Common myeloid progenitor, CD34-positive (primary cell): ENCODE results near the gene ARHGAP8.

Experiments
- CTCF ChIA-PET: fragments of 350-600 bp; sonication (Branson Sonifier 250); formaldehyde crosslinking; loops from one replicate; lab custom pipeline; 2021; ENCODE audit warnings: antibody characterized with exemption; lab: Charles Lee
- POLR2A ChIA-PET: fragments of 350-600 bp; sonication (Branson Sonifier 250); formaldehyde crosslinking; loops from one replicate; lab custom pipeline; 2021; ENCODE audit warnings: antibody characterized with exemption; lab: Charles Lee
- DNase-seq, 3 donors: peaks; one replicate each; pipeline versions ENCODE4 v3.0.0 to v3.0.0-alpha.2; 2013
- H3K27ac ChIP-seq, 2 experiments: 1 replicate in 1 of 2; 2 replicates in 1 of 2; pipeline ENCODE4 v1.7.0; 2013; ENCODE audit warnings: inconsistent platforms in 2 of 2, low read length in 2 of 2, mild to moderate bottlenecking in 2 of 2, low read depth in 1 of 2, moderate library complexity in 1 of 2; ENCODE audit not compliant: severe bottlenecking in 2 of 2, insufficient read depth in 1 of 2, poor library complexity in 1 of 2
- H3K27me3 ChIP-seq, 5 experiments: replicated peaks in 2 of 5; 1 replicate in 3 of 5; 2 replicates in 2 of 5; pipeline versions ENCODE4 v1.6.1 to v1.7.0; 2013; ENCODE audit warnings: low read length in 4 of 5, mild to moderate bottlenecking in 2 of 5, moderate library complexity in 2 of 5, inconsistent platforms in 1 of 5; ENCODE audit not compliant: insufficient read depth in 5 of 5, control insufficient read depth in 4 of 5
- H3K36me3 ChIP-seq, 4 experiments: 1 replicate in 2 of 4; 2 replicates in 2 of 4; pipeline versions ENCODE4 v1.6.1 to v1.7.0; 2013; ENCODE audit warnings: low read length in 3 of 4, control low read depth in 1 of 4, mild to moderate bottlenecking in 1 of 4; ENCODE audit not compliant: control insufficient read depth in 4 of 4, insufficient read depth in 4 of 4
- H3K4me1 ChIP-seq, 4 experiments: 1 replicate in 3 of 4; 2 replicates in 1 of 4; pipeline versions ENCODE4 v1.6.1 to v1.7.1; 2013; ENCODE audit warnings: low read length in 3 of 4, mild to moderate bottlenecking in 3 of 4, control low read depth in 1 of 4, inconsistent platforms in 1 of 4, moderate library complexity in 1 of 4; ENCODE audit not compliant: control insufficient read depth in 4 of 4, insufficient read depth in 4 of 4; ENCODE audit errors: control extremely low read depth in 1 of 4
- H3K4me3 ChIP-seq, 7 experiments: 1 replicate in 4 of 7; 2 replicates in 3 of 7; pipeline versions ENCODE4 v1.5.1 to v1.7.0; 2013; ENCODE audit warnings: mild to moderate bottlenecking in 7 of 7, low read length in 6 of 7, moderate library complexity in 6 of 7, inconsistent platforms in 2 of 7, low read depth in 2 of 7, control low read depth in 1 of 7; ENCODE audit not compliant: insufficient read depth in 4 of 7, control insufficient read depth in 1 of 7; ENCODE audit errors: extremely low read depth in 1 of 7
- H3K9me3 ChIP-seq, 5 experiments: 1 replicate in 4 of 5; 2 replicates in 1 of 5; pipeline versions ENCODE4 v1.6.1 to v1.7.1; 2013; ENCODE audit warnings: low read length in 4 of 5, mild to moderate bottlenecking in 2 of 5, inconsistent platforms in 1 of 5, low read depth in 1 of 5, moderate library complexity in 1 of 5; ENCODE audit not compliant: control insufficient read depth in 4 of 5, insufficient read depth in 2 of 5; ENCODE audit errors: control extremely low read depth in 1 of 5
- WGBS: methylation state at CpG from one replicate; pipeline ENCODE4 v1.1.5; 2013; ENCODE audit not compliant: insufficient coverage; 5-methylcytosine and 5-hydroxymethylcytosine counted together

Gene ARHGAP8

DNA sequence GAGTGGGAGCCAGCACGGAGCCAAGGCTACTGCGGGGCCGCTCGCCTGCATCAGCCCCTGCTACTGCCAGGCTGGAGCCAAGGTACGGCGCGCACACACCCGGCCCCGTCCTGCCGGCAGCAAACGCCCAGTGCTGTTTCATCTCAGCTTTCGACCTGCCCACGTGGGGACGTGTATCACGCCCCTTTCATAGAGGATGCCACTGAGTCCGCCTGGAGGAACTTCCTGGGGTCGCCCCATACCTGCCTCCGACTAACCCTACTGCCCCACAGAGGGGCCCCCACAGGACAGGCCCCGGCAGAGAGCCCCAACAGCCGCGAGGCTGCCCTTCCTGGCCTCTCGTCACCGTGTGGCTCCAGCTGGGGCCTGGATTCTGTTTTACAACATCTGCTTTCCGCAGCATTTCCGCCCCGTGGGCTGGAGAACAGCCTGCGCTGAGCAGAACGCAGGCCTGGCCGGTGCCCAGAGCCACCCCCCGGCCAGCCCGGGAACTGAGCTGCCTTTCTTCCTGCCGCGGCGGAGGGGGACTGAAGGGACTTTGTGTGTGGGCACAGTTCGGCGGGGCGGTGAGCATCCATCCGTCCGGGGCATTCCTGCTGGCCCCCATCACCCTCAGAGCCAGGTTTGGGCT is 22.9 kb upstream of the ARHGAP8 start:
- peak; percentile 83 to 96 (median 95) for DNase-seq
- H3K9me3 ChIP-seq: no peaks in the 10 kb centered on the region
- WGBS: 17% methylated on average over 35 of the region's 39 CpGs
- ChIA-PET POLR2A (interaction anchor here (1.0 to 1.3 kb wide), 2 partner anchors 17 to 53 kb away, joined by 3 to 4 read pairs; no protein-coding TSS in a partner anchor), CTCF (interaction anchor here (1.0 to 11.2 kb wide), 8 partner anchors 9 to 47 kb away, joined by 3 to 156 read pairs (median 4); no protein-coding TSS in a partner anchor)
- H3K4me3 ChIP-seq: peak overlapping the region in 2 of 7 experiments; percentile 11 to 37
- H3K36me3 ChIP-seq: peaks cover 0 to 30% (median 13%) of the 10 kb centered on the region in 4 experiments
- peak overlapping the region in 1 of 2 experiments; percentile 43 for H3K27ac ChIP-seq
- H3K27me3 ChIP-seq: no peaks in the 10 kb centered on the region
- H3K4me1 ChIP-seq: peaks cover 0 to 39% (median 35%) of the 10 kb centered on the region in 4 experiments

DNA sequence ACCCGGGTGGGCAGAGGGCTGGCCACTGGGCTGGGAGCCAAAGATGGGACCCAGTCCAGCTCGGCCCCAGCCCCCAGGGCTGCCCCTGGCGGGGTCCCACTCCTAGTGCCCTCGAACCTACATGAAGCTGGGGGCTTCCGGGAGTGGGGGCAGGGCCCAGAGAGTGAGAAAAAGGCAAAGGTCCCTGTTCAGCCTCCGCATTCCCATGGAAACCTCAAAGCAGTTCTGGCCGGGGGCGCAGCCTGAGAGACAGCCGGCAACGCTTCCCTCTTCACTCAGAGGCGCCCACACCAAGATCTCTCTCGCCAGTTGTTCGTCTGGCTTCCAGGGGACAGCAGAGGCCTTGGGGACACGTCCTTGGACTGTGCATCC is 22.4 kb upstream of the ARHGAP8 start:
- peaks cover 0 to 39% (median 35%) of the 10 kb centered on the region in 4 experiments for H3K4me1 ChIP-seq
- peak overlapping the region in 3 of 7 experiments; percentile 11 to 37 (median 20) for H3K4me3 ChIP-seq
- POLR2A ChIA-PET: interaction anchor here (1.0 to 1.3 kb wide), 2 partner anchors 18 to 53 kb away, joined by 3 to 4 read pairs; no protein-coding TSS in a partner anchor
- CTCF ChIA-PET: interaction anchor here (1.0 to 11.2 kb wide), 8 partner anchors 8 to 48 kb away, joined by 3 to 156 read pairs (median 4); no protein-coding TSS in a partner anchor
- no peaks in the 10 kb centered on the region for H3K27me3 ChIP-seq
- peak in 2 of 3 donors; percentile 29 to 39 for DNase-seq
- H3K27ac ChIP-seq: peak overlapping the region in 1 of 2 experiments; percentile 43
- whole genome bisulfite sequencing: 38% methylated on average over 14 of the region's 14 CpGs
- no peaks in the 10 kb centered on the region for H3K9me3 ChIP-seq
- peaks cover 0 to 30% (median 11%) of the 10 kb centered on the region in 4 experiments for H3K36me3 ChIP-seq

DNA sequence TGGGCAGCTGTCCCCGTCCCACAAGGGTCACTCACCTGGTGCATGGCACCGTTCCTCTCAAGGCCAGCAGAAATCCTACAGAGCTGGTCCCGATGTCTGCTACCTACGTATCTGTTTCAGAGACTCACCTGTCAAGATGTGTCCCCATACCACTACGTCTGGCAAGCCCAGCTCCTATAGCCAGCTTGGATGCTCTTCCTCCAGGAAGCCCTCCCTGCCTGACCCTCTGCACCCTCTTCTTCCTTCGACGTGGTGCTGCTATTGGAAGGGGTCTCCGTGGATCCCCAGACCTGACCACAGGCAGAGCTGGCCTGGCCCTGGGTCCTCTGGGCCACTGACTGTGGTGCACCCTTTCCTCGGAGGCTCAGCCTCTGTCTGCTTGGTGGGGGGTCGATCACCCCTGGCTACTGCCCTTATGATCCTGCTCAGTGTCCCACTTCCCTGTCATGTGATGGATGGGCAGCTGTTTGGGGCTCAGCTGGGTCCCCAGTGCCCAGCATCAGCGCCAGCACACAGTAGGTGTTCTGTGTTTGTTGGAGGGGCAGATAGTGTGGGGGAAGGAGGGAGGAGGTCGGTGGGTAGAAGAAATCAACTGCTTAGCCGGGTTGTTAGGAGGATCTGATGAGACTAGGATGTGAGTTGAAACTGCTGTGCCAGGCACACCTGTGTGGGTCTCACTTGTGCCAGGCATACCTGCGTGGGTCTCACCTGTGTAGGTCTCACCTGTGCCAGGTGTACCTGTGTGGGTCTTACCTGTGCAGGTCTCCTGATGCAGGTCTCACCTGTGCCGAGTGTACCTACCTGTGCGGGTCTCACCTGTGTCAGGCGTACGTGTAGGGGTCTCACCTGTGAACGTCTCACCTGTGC is 21.7 kb upstream of the ARHGAP8 start:
- H3K9me3 ChIP-seq: no peaks in the 10 kb centered on the region
- CTCF ChIA-PET: interaction anchor here (1.0 to 11.2 kb wide), 7 partner anchors 8 to 48 kb away, joined by 3 to 156 read pairs (median 4); no protein-coding TSS in a partner anchor
- H3K27ac ChIP-seq: no peak overlapping the region
- no peaks in the 10 kb centered on the region for H3K27me3 ChIP-seq
- H3K4me1 ChIP-seq: peaks cover 0 to 39% (median 35%) of the 10 kb centered on the region in 4 experiments
- H3K4me3 ChIP-seq: peak overlapping the region in 1 of 7 experiments; percentile 20
- DNase-seq: peak in 1 of 3 donors; percentile 15
- POLR2A ChIA-PET: no interaction called here
- peaks cover 0 to 30% (median 9%) of the 10 kb centered on the region in 4 experiments for H3K36me3 ChIP-seq
- WGBS: 95% methylated on average over 19 of the region's 19 CpGs

DNA sequence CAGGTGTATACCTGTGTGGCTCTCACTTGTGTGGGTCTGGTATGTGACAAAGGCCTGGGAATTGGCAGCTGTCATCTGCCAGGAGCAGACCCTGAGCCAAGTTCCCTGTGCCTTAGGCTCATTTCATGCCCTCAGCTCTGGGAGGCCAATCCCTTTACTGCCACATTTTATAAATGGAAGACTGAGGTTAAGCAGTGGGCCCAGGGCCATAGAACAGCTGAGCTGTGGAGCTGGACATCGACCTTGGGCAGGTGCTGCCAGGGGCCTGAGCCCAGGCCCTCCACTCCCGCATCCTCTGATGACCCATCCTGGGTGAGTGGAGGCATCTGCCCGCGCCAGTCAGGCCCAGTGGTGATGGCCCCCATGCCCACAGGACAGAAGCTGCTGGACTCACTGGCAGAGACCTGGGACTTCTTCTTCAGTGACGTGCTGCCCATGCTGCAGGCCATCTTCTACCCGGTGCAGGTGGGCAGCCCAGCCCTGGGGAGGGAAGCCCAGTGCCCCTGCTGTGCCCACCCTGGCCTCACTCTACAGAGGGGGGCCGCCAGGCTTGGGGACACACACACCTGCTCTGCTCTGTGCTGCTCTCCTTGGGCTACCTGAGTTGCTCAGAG is 20.9 kb upstream of the ARHGAP8 start:
- no peak overlapping the region for H3K27ac ChIP-seq
- no peaks in the 10 kb centered on the region for H3K27me3 ChIP-seq
- peaks cover 0 to 42% (median 35%) of the 10 kb centered on the region in 4 experiments for H3K4me1 ChIP-seq
- H3K9me3 ChIP-seq: no peaks in the 10 kb centered on the region
- 97% methylated on average over 7 of the region's 7 CpGs for WGBS
- H3K36me3 ChIP-seq: peaks cover 0 to 23% (median 4%) of the 10 kb centered on the region in 4 experiments
- H3K4me3 ChIP-seq: no peak overlapping the region
- ChIA-PET POLR2A (no interaction called here), CTCF (interaction anchor here (1.3 to 11.2 kb wide), 2 partner anchors 17 to 35 kb away, joined by 3 to 156 read pairs; no protein-coding TSS in a partner anchor)
- no peak for DNase-seq

DNA sequence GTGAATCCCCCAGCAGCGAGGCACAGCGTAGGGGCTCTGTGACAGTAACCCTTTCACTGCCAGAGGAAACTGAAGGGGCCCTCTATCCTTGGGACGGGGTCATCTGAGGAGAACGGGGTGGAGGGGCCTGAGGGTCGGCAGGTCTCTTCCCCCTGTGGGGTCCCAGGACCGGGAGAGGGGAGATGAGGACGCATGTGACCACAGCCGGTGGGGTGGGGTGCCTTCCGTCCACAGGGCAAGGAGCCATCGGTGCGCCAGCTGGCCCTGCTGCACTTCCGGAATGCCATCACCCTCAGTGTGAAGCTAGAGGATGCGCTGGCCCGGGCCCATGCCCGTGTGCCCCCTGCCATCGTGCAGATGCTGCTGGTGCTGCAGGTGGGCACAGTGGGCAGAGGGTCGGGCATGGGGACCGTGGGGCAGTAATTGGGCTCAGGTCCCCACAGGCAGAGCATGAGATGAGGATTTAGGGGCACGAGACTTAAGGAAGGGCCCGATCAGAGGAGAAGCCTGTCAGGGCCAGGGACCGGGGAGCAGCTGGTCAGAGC is 20.3 kb upstream of the ARHGAP8 start:
- ChIA-PET POLR2A (no interaction called here), CTCF (interaction anchor here (1.3 to 11.2 kb wide), 2 partner anchors 18 to 35 kb away, joined by 3 to 156 read pairs; no protein-coding TSS in a partner anchor)
- DNase-seq: no peak
- Histone ChIP-seq H3K36me3 (peaks cover 0 to 22% (median 4%) of the 10 kb centered on the region in 4 experiments), H3K27ac (no peak overlapping the region), H3K27me3 (no peaks in the 10 kb centered on the region), H3K4me1 (peaks cover 0 to 41% (median 35%) of the 10 kb centered on the region in 4 experiments), H3K9me3 (no peaks in the 10 kb centered on the region), H3K4me3 (no peak overlapping the region)
- WGBS: 94% methylated on average over 15 of the region's 21 CpGs

DNA sequence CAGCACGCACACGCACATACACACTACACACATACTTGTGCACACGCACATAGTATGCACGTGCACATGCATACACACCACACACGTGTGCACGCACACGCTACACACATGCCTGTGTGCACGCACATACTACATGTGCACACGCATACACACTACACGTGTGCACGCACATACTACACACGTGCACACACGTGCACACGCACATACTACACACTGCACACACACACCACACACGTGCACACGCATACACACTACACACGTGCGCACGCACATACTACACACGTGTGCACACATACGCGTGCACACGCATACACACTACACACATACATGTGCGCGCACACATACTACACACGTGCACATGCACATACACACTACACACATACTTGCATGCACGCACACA is 19.7 kb upstream of the ARHGAP8 start:
- CTCF ChIA-PET: interaction anchor here (11.2 kb wide), 1 partner anchor 36 kb away, joined by 156 read pairs; no protein-coding TSS in a partner anchor

More for the DNA sequence above, 19.7 kb upstream of the ARHGAP8 start:
- Histone ChIP-seq H3K4me1 (peaks cover 0 to 36% (median 30%) of the 10 kb centered on the region in 4 experiments), H3K27ac (no peak overlapping the region), H3K4me3 (no peak overlapping the region), H3K9me3 (no peaks in the 10 kb centered on the region), H3K27me3 (no peaks in the 10 kb centered on the region), H3K36me3 (peaks cover 0 to 16% (median 3%) of the 10 kb centered on the region in 4 experiments)
- POLR2A ChIA-PET: no interaction called here
- WGBS: 92% methylated on average over 26 of the region's 27 CpGs
- DNase-seq: no peak
